ENCODE results near the gene TSPOAP1.

Gene TSPOAP1

DNA sequence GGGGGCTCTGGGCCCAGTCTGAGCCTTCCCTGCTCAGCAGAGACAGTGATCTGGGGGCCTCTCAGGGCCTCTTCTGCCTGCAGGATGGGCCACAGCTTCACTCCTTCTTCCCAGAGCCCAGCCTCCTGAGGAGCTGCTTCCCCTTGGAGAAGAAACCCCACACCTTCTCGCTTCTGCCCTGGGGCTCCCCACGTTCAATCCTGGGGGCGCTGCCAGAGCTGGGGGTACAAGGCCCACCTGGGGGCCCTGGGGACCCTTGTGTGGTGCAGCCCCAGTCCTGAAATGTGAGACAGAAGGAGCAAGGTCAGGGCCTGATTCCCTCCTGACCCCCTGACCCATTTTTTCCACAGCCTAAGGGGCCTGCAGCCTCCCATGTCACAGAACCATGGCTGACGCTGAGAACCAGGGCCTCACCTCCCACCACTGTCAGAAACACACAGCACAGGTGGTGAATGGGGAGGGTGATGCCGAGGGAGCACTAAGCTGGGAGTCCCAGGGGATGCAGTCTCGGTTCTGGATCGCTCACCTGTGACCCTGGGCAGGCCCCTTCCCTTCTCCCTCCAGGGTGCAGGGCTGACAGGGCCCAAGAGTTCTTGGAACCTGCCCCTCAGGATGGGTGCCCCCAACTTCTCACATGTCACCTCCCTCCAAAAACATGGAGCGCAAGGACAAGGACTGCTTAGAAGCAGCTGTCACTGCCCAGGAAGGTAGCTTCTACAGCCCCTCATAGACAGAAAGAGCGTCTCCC, 26.2 kb downstream of the TSPOAP1 start:
- no peak overlapping the region for H3K27ac ChIP-seq (ENCODE audit: low read depth, low read length)
- H2AFZ ChIP-seq (ENCODE audit: low read depth, low read length, severe bottlenecking) = no peak overlapping the region
- no peaks in the 10 kb centered on the region for H3K36me3 ChIP-seq (ENCODE audit: low read length)
- no peaks in the 10 kb centered on the region for H3F3A ChIP-seq (ENCODE audit: insufficient read depth)
- H3K4me2 ChIP-seq (ENCODE audit: low read depth, low read length, poor library complexity, severe bottlenecking) = no peak overlapping the region
- H3K4me3 ChIP-seq (ENCODE audit: insufficient read depth, low read length, poor library complexity, severe bottlenecking) = no peak overlapping the region
- H3K9me2 ChIP-seq (replicated peaks; ENCODE audit: insufficient read depth, low read length) = no peaks in the 10 kb centered on the region
- no peak overlapping the region for H3K9ac ChIP-seq (ENCODE audit: low read length)
- no peaks in the 10 kb centered on the region for H3K9me3 ChIP-seq (ENCODE audit: insufficient read depth, low read length)
- no peak for TF ChIP-seq EZH2phosphoT487 (conservative IDR thresholded peaks at IDR 0.05; ENCODE audit: low read length)
- TF ChIP-seq, protein P1, sequence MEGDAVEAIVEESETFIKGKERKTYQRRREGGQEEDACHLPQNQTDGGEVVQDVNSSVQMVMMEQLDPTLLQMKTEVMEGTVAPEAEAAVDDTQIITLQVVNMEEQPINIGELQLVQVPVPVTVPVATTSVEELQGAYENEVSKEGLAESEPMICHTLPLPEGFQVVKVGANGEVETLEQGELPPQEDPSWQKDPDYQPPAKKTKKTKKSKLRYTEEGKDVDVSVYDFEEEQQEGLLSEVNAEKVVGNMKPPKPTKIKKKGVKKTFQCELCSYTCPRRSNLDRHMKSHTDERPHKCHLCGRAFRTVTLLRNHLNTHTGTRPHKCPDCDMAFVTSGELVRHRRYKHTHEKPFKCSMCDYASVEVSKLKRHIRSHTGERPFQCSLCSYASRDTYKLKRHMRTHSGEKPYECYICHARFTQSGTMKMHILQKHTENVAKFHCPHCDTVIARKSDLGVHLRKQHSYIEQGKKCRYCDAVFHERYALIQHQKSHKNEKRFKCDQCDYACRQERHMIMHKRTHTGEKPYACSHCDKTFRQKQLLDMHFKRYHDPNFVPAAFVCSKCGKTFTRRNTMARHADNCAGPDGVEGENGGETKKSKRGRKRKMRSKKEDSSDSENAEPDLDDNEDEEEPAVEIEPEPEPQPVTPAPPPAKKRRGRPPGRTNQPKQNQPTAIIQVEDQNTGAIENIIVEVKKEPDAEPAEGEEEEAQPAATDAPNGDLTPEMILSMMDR (IDR thresholded peaks at IDR 0.05; ENCODE audit: insufficient read depth, low read length, poor library complexity, severe bottlenecking) = no peak
- H4K20me1 ChIP-seq (ENCODE audit: low read depth, low read length) = no peaks in the 10 kb centered on the region
- no peaks in the 10 kb centered on the region; the same call in 1 of the 2 replicates for H3K27me3 ChIP-seq (ENCODE audit: low read length)
- H3K79me2 ChIP-seq (ENCODE audit: insufficient read depth, low read length) = no peaks in the 10 kb centered on the region

DNA sequence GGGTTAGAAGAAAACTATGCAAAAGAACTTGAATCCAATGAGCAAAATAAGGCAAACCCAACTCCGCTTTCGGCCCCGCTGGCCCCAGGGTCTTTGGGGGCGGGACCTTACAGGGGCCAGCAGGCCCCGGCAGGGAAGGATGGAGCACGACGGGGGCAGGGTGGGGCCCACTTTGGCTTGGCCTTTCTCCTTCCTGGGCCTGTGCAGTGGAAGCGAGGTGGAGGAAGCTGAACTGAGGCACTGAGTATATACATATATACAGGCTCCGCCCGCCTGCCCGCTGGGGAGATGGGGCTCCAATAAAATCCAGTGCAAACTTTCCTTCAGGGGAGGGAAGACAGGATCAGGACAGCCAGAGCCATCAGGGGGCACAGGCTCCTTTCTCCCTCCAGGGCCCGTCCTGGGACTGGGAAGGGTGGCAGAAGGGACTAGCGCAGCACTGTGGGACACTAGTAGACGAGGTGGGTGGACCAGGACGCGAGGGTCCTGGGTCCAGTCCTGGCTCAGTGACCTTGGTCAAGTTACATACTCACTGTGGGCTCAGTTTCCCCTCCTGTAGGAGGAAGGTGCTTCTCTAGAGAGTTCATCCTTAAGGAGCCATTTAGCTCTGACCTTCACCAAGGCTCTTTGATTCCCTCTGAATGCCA, 27.0 kb downstream of the TSPOAP1 start:
- Histone ChIP-seq H3K9me2 (replicated peaks; ENCODE audit: insufficient read depth, low read length) (no peaks in the 10 kb centered on the region), H3K9ac (ENCODE audit: low read length) (no peak overlapping the region), H3K27me3 (ENCODE audit: low read length) (no peaks in the 10 kb centered on the region; the same call in 1 of the 2 replicates), H2AFZ (ENCODE audit: low read depth, low read length, severe bottlenecking) (no peak overlapping the region), H4K20me1 (ENCODE audit: low read depth, low read length) (no peaks in the 10 kb centered on the region), H3K79me2 (ENCODE audit: insufficient read depth, low read length) (no peaks in the 10 kb centered on the region), H3K9me3 (ENCODE audit: insufficient read depth, low read length) (no peaks in the 10 kb centered on the region), H3K36me3 (ENCODE audit: low read length) (no peaks in the 10 kb centered on the region), H3K4me3 (ENCODE audit: insufficient read depth, low read length, poor library complexity, severe bottlenecking) (no peak overlapping the region), H3K27ac (ENCODE audit: low read depth, low read length) (no peak overlapping the region), H3F3A (ENCODE audit: insufficient read depth) (no peaks in the 10 kb centered on the region), H3K4me2 (ENCODE audit: low read depth, low read length, poor library complexity, severe bottlenecking) (no peak overlapping the region)
- TF ChIP-seq, protein P1 (IDR thresholded peaks at IDR 0.05; ENCODE audit: insufficient read depth, low read length, poor library complexity, severe bottlenecking) = no peak

DNA sequence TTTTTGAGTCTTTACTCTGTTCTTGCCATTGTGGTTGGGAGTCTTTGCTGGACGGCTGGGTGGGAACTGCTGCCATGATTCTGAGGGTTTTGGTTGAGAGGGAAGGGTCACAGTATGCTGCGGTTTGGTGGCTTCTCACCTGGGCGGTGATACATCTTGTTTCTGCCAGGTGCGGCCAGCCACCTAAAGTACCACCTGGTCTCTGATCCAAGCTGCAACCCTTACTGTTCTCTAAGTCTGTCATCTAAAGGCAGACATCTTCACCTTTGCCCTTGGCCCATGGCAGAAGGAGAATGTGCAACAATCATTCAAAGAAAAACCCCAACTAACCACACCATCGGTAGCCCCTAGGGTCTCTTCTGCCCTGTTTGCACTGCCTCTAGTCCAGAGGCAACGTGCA, 28.3 kb downstream of the TSPOAP1 start:
- H4K20me1 ChIP-seq (ENCODE audit: low read depth, low read length) = no peaks in the 10 kb centered on the region
- H3K9ac ChIP-seq (ENCODE audit: low read length) = no peak overlapping the region
- H2AFZ ChIP-seq (ENCODE audit: low read depth, low read length, severe bottlenecking) = no peak overlapping the region
- H3K27me3 ChIP-seq (ENCODE audit: low read length) = no peaks in the 10 kb centered on the region; the same call in 1 of the 2 replicates
- H3K27ac ChIP-seq (ENCODE audit: low read depth, low read length) = no peak overlapping the region
- H3K9me3 ChIP-seq (ENCODE audit: insufficient read depth, low read length) = no peaks in the 10 kb centered on the region
- H3K4me2 ChIP-seq (ENCODE audit: low read depth, low read length, poor library complexity, severe bottlenecking) = no peak overlapping the region
- no peak overlapping the region for H3K4me3 ChIP-seq (ENCODE audit: insufficient read depth, low read length, poor library complexity, severe bottlenecking)
- no peaks in the 10 kb centered on the region for H3K9me2 ChIP-seq (replicated peaks; ENCODE audit: insufficient read depth, low read length)
- H3K36me3 ChIP-seq (ENCODE audit: low read length) = no peaks in the 10 kb centered on the region
- H3F3A ChIP-seq (ENCODE audit: insufficient read depth) = no peaks in the 10 kb centered on the region
- no peak for TF ChIP-seq EZH2phosphoT487 (conservative IDR thresholded peaks at IDR 0.05; ENCODE audit: low read length)
- H3K79me2 ChIP-seq (ENCODE audit: insufficient read depth, low read length) = no peaks in the 10 kb centered on the region

DNA sequence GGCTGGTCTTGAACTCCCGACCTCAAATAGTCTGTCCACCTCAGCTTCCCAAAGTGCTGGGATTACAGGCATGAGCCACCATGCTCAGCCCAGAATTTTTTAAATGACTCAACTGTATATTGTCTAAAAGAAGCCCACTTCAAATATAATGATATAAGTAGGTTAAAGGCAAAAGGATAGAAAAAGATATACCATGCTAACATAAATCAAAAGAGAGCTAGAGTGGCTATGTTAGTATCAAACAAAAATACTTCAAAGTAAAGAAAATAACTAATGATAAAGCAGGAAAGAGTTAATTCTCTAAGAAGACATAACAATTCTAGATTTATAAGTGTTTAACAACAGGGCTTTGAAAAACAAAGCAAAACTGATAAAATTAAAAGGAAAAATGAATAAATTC, 34.6 kb downstream of the TSPOAP1 start:
- Histone ChIP-seq H3F3A (ENCODE audit: insufficient read depth) (no peaks in the 10 kb centered on the region), H3K27me3 (ENCODE audit: low read length) (no peaks in the 10 kb centered on the region; the same call in 1 of the 2 replicates), H3K79me2 (ENCODE audit: insufficient read depth, low read length) (no peaks in the 10 kb centered on the region)

More for the DNA sequence above, 34.6 kb downstream of the TSPOAP1 start:
- no peak overlapping the region for H3K4me3 ChIP-seq (ENCODE audit: insufficient read depth, low read length, poor library complexity, severe bottlenecking)
- no peaks in the 10 kb centered on the region for H3K9me2 ChIP-seq (replicated peaks; ENCODE audit: insufficient read depth, low read length)
- no peak for TF ChIP-seq EZH2phosphoT487 (conservative IDR thresholded peaks at IDR 0.05; ENCODE audit: low read length)
- TF ChIP-seq, protein P1 (IDR thresholded peaks at IDR 0.05; ENCODE audit: insufficient read depth, low read length, poor library complexity, severe bottlenecking) = no peak
- H2AFZ ChIP-seq (ENCODE audit: low read depth, low read length, severe bottlenecking) = no peak overlapping the region
- H4K20me1 ChIP-seq (ENCODE audit: low read depth, low read length) = no peaks in the 10 kb centered on the region
- H3K9ac ChIP-seq (ENCODE audit: low read length) = no peak overlapping the region
- no peak overlapping the region for H3K27ac ChIP-seq (ENCODE audit: low read depth, low read length)
- no peaks in the 10 kb centered on the region for H3K36me3 ChIP-seq (ENCODE audit: low read length)
- no peak overlapping the region for H3K4me2 ChIP-seq (ENCODE audit: low read depth, low read length, poor library complexity, severe bottlenecking)
- H3K9me3 ChIP-seq (ENCODE audit: insufficient read depth, low read length) = no peaks in the 10 kb centered on the region
